HG03571 (cell line): ENCODE data around the gene ACOX1.

Experiments used
- ATAC-seq: cut with Tn5 transposase; IDR thresholded peaks from one replicate; pipeline ENCODE4 v1.9.1; 2021; ENCODE audit not compliant: unreplicated experiment

The ACOX1 gene

GRCh38 chr17:76008630-76009425 lies 29.9 kb upstream of the ACOX1 start:
- no peak for ATAC-seq

- no peak for ATAC-seq
Measured at GRCh38 chr17:76008208-76008607, 29.2 kb upstream of the ACOX1 start.

GRCh38 chr17:76007850-76008165 lies 28.8 kb upstream of the ACOX1 start:
- no peak for ATAC-seq

GRCh38 chr17:76007131-76007849 lies 28.3 kb upstream of the ACOX1 start:
- no peak for ATAC-seq

- no peak for ATAC-seq
Measured at GRCh38 chr17:76005263-76006149, 26.5 kb upstream of the ACOX1 start.

- no peak for ATAC-seq
Measured at GRCh38 chr17:76004750-76005262, 25.8 kb upstream of the ACOX1 start.

GRCh38 chr17:76003915-76004314 lies 24.9 kb upstream of the ACOX1 start:
- no peak for ATAC-seq

- ATAC-seq = no peak
Measured at GRCh38 chr17:76002100-76002499, 23.1 kb upstream of the ACOX1 start.

GRCh38 chr17:76000755-76001521 lies 22.0 kb upstream of the ACOX1 start, which contains the start of gene CDK3:
Gene CDK3, plus strand, starts transcription at chr17:76000855. Its CDS starts 571 bp downstream, at chr17:76001426.
- ATAC-seq = no peak

- ATAC-seq = no peak
Measured at GRCh38 chr17:76000016-76000754, 21.2 kb upstream of the ACOX1 start.

GRCh38 chr17:75998327-75998795 lies 19.4 kb upstream of the ACOX1 start:
- ATAC-seq = no peak

GRCh38 chr17:75996665-75997590 lies 18.0 kb upstream of the ACOX1 start:
- no peak for ATAC-seq

- no peak for ATAC-seq
Measured at GRCh38 chr17:75995385-75995925, 16.5 kb upstream of the ACOX1 start.

- ATAC-seq = no peak
Measured at GRCh38 chr17:75994802-75995370, 15.9 kb upstream of the ACOX1 start.

GRCh38 chr17:75991396-75991795 lies 12.4 kb upstream of the ACOX1 start:
- no peak for ATAC-seq

- no peak for ATAC-seq
Measured at GRCh38 chr17:75987041-75987440, 8.1 kb upstream of the ACOX1 start.

- ATAC-seq = no peak
Measured at GRCh38 chr17:75985986-75986385, 7.0 kb upstream of the ACOX1 start.
